Stimulated activated naive CD8-positive, alpha-beta T cell treated with anti-CD3 and anti-CD28 coated beads, Interleukin-15, Interleukin-2, amounts not matched to agents 100 ng/mL and 50 ng/mL, for 24 hours (primary cell): ENCODE data around the gene PDE1C.

Source experiments
- H3K27ac Mint-ChIP-seq: one replicate; pipeline ENCODE4 v1.8.0; 2021; ENCODE audit warnings: mild to moderate bottlenecking, mixed read lengths
- H3K27me3 Mint-ChIP-seq: one replicate; pipeline ENCODE4 v1.8.0; 2021; ENCODE audit warnings: mixed read lengths
- H3K36me3 Mint-ChIP-seq: one replicate; pipeline ENCODE4 v1.8.0; 2021; ENCODE audit warnings: low read depth, mixed read lengths
- H3K4me1 Mint-ChIP-seq: one replicate; pipeline ENCODE4 v1.8.0; 2021; ENCODE audit warnings: low read depth, mixed read lengths
- H3K4me3 Mint-ChIP-seq: one replicate; pipeline ENCODE4 v1.8.0; 2021; ENCODE audit warnings: mild to moderate bottlenecking, mixed read lengths
- H3K9me3 Mint-ChIP-seq: one replicate; pipeline ENCODE4 v1.8.0; 2021; ENCODE audit warnings: mixed read lengths

PDE1C gene

DNA sequence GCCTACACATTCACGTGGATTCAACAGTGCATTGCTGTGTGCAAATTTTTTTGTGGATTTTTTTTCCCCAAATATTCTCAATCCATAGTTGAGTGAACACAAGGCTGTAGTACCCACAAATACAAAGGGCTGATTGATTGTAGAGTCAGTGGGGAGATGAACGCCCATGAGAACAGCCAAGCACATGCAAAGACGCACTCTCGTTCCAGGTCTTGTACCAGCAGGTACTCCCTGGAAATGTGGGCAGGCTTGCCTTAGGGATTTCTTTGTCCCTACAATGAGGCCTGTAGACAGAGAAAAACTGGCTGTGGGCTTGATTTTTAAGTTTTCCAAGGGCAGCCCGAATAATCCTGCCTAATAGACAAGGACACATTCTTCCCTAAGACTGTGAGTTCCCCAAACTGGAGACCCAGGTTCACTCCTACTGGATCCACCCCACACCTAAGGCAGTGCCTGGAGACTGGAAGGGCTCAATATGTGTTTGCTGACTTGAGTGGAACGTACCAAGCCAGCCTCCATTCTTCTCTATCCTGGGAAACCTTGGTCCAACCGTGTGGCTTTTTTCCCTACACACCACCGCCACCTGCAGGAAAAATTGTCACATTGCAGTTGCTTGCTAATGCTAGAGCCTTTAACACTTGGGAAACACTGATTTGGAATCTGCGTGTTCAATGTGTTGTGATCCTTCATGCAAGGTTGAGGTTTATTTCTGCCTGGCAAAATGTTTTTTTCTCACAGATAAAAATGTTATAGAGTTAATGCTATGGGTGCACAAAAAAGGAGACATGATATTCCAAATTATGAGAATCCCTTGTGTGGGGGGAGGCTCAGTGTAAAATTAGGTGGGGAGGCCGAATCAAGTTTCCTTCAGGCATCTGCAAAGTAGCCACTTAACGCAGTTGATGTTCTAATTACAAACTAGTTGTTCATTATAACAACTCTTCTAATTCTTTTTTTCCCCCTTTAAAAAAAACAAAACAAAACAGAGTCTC is 333.9 kb downstream of the PDE1C start:
- H3K9me3 Mint-ChIP-seq, result no peaks in the 10 kb centered on the region
- H3K36me3 Mint-ChIP-seq, result no peaks in the 10 kb centered on the region
- peaks cover 4% of the 10 kb centered on the region for H3K27me3 Mint-ChIP-seq
- no peak overlapping the region for H3K27ac Mint-ChIP-seq
- no peak overlapping the region for H3K4me3 Mint-ChIP-seq
- no peaks in the 10 kb centered on the region for H3K4me1 Mint-ChIP-seq

DNA sequence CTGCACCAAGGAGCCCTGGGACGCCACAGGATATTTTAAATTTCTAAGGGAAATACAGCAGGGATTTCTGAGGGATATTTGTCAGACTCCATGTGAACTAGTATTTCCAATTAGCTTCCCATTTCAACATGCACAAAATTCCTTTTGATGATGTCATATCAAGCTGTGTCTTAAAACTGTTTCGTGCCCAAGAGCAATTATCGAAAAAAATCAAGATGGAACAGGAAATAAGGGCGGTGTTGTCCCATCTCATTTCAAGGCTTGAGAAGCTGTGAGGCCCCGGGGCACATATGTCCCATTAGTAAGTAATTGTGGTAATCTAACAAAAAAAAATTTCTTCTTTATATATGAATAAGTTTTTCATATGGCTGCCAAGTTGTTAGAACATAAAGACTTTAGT is 335.8 kb downstream of the PDE1C start:
- Mint-ChIP-seq H3K9me3 (no peaks in the 10 kb centered on the region), H3K4me3 (no peak overlapping the region), H3K36me3 (no peaks in the 10 kb centered on the region), H3K4me1 (no peaks in the 10 kb centered on the region), H3K27me3 (no peaks in the 10 kb centered on the region), H3K27ac (no peak overlapping the region)

DNA sequence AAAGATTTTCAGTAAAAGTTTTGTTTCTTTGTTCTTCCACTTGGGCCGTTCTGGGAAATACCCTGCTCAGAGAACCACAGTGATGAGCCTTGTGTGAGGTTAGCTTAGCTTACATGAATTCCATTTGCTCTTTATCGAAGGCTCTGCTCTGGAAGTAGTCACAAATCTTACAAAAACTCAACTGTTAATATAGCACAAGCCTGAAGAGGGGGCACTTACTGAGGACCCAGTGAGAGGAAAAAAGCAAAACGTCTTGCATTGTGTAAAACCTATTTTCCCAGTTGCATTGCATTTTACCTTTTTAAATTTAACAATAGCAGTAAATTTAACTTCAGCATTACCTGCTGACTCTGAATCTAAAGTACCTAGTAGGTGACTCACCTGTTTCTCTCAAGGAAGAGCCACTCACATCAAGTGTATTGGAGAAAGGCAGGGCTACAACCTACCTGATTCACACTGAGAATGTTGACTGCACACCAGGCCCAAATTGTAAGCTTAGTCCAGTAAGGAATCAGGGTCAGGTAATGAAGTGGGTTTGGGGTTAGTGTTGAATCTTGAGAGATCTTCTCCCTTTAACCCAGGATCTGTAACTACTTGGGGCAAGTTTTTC is 340.9 kb downstream of the PDE1C start:
- H3K27me3 Mint-ChIP-seq, result no peaks in the 10 kb centered on the region
- H3K27ac Mint-ChIP-seq, result no peak overlapping the region
- no peak overlapping the region for H3K4me3 Mint-ChIP-seq
- H3K36me3 Mint-ChIP-seq, result no peaks in the 10 kb centered on the region
- no peaks in the 10 kb centered on the region for H3K9me3 Mint-ChIP-seq
- H3K4me1 Mint-ChIP-seq, result no peaks in the 10 kb centered on the region

DNA sequence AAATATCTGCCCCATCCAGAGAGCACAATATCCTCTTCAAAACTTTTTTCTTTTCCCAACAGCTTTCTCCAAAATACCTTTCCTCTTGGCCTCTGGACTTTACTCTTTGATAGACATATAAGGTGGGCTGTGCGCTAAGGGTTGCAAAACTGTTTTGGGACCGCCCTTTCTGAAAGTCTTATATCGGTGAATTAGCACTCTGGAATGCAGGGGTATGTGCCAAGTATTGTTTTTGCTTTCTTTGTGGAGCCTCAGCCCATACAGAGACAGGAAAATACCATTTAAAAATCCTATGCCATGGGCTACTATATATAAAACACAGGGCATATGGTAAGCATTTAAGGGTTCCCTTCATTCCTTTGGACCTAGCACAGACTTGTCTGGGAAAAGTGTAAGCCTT is 345.5 kb downstream of the PDE1C start:
- no peak overlapping the region for H3K27ac Mint-ChIP-seq
- H3K36me3 Mint-ChIP-seq, result no peaks in the 10 kb centered on the region
- no peaks in the 10 kb centered on the region for H3K9me3 Mint-ChIP-seq
- no peaks in the 10 kb centered on the region for H3K4me1 Mint-ChIP-seq
- H3K27me3 Mint-ChIP-seq, result no peaks in the 10 kb centered on the region
- no peak overlapping the region for H3K4me3 Mint-ChIP-seq

DNA sequence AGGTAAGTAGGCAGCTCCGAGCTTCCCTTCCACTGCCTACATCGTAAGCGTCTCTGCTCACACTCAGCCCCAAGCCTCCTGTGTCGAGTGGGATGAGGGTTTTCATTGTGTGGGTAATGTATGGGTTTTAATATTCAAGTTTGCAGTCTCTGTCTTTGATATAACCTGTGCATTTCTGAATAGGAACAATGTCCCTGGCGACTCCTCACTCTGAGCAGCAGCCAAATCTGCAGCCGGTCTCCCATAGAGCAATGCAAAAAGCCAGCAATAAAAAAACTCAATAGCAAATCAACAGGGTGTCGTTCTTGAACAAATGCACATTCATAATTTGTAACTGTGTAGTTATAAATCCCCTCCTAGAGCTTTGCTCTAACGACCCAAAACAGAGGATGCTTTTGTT is 349.8 kb downstream of the PDE1C start:
- no peak overlapping the region for H3K4me3 Mint-ChIP-seq
- no peak overlapping the region for H3K27ac Mint-ChIP-seq
- no peaks in the 10 kb centered on the region for H3K36me3 Mint-ChIP-seq
- H3K4me1 Mint-ChIP-seq, result no peaks in the 10 kb centered on the region
- H3K9me3 Mint-ChIP-seq, result no peaks in the 10 kb centered on the region
- H3K27me3 Mint-ChIP-seq, result no peaks in the 10 kb centered on the region

DNA sequence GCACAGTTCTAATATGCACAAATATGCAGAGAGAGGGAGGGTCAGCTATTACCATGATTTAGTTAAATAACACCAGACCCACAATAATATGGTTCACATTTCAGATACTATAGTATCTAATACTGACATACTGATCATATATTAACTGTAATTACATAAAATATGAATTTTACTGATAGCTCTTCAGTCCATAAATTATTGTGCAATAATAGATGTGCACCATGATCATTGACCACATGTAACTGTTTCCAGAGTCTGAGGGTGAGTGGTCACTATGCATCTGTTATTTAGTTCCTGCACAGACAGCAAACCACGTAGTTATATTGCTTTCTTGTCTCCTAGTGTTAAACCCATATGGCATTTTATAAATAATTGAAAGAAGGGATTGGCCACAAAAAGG is 353.9 kb downstream of the PDE1C start:
- H3K36me3 Mint-ChIP-seq, result no peaks in the 10 kb centered on the region
- no peak overlapping the region for H3K4me3 Mint-ChIP-seq
- no peaks in the 10 kb centered on the region for H3K9me3 Mint-ChIP-seq
- H3K27me3 Mint-ChIP-seq, result no peaks in the 10 kb centered on the region
- H3K27ac Mint-ChIP-seq, result no peak overlapping the region
- no peaks in the 10 kb centered on the region for H3K4me1 Mint-ChIP-seq

DNA sequence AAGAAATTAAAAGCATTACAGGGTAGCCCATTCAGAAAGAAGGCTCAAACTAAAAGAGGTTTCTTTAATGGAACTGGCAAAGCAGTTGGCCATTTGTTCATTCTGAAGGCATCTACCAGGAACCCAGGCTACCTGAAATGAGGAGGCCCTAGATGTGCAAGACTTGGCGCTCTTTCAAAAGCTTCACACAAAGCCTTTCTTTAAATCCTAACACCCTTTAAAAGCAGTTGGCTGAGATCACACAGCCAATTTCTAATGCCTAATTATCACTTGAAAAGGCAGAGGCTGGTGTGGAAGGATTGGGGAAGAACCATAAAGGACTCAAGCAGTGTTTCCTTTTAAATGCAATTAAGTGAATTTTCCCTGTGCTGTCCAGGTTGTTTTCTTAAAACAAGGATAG is 360.0 kb downstream of the PDE1C start:
- Mint-ChIP-seq H3K9me3 (no peaks in the 10 kb centered on the region), H3K27ac (no peak overlapping the region), H3K27me3 (no peaks in the 10 kb centered on the region), H3K4me1 (no peaks in the 10 kb centered on the region), H3K36me3 (no peaks in the 10 kb centered on the region), H3K4me3 (no peak overlapping the region)

DNA sequence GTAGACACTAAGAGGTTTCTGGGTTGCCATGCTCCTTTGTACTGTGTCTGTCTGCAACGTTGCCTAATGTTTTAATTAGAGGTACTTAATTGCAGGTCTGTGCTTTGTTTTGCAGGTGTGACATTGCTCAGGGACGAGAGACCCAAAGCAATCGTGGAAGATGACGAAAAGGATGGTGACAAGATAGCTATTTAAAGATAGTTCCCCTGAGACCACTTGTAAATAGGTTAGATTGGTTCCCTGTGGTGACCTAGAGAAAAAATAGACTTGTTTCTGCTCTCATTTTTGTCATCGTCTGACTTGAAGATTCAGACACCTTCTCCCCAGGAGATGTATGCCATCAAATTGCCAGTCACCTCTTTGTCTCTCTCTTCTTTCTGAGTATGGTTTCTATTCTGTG is 363.1 kb downstream of the PDE1C start:
- no peaks in the 10 kb centered on the region for H3K9me3 Mint-ChIP-seq
- H3K36me3 Mint-ChIP-seq, result no peaks in the 10 kb centered on the region
- H3K4me3 Mint-ChIP-seq, result no peak overlapping the region
- H3K4me1 Mint-ChIP-seq, result no peaks in the 10 kb centered on the region
- H3K27me3 Mint-ChIP-seq, result no peaks in the 10 kb centered on the region
- no peak overlapping the region for H3K27ac Mint-ChIP-seq

DNA sequence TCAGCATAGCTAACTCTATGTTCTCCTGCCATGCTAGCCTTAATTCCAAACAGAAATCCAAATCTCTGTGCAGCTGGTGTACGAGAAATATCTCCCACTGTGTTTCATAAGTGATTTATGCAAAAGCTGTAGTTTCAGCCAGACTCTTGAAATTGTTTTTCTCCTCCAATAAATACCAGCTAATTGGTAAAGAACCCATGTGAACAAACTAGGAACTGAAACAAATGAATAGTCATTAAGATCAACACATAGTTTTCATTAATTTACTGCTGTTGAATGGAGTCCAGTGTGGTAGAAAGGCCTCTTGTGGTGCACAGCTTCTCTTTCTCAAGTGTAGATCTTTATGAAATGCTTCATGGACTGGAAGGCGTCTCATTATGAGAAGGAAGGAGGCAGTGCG is 364.8 kb downstream of the PDE1C start:
- H3K4me3 Mint-ChIP-seq, result no peak overlapping the region
- peaks cover 4% of the 10 kb centered on the region for H3K9me3 Mint-ChIP-seq
- no peaks in the 10 kb centered on the region for H3K36me3 Mint-ChIP-seq
- no peak overlapping the region for H3K27ac Mint-ChIP-seq
- H3K4me1 Mint-ChIP-seq, result no peaks in the 10 kb centered on the region
- no peaks in the 10 kb centered on the region for H3K27me3 Mint-ChIP-seq

DNA sequence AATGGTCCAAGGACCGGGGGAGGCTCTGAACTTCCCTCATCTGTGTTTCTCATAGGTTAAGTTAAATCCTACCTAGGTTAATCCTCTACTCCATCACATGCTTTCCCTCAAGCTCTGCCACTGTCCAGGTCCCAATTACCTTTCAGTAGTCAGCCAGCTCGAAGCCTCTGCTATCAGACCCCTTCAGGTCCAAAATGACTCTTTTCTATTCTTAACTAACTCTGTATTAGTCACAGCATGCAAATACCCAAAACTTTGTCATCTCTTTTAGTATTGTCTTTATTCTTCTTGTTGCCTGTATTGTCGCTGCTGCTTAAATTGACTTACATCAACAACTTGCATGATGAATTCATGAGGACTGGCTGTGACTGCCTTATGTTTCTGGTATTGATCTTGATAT is 367.9 kb downstream of the PDE1C start:
- Mint-ChIP-seq H3K27ac (no peak overlapping the region), H3K9me3 (peaks cover 4% of the 10 kb centered on the region)

More for the DNA sequence above, 367.9 kb downstream of the PDE1C start:
- Mint-ChIP-seq H3K36me3 (no peaks in the 10 kb centered on the region), H3K4me3 (no peak overlapping the region), H3K27me3 (no peaks in the 10 kb centered on the region), H3K4me1 (no peaks in the 10 kb centered on the region)
